Measurements from ENCODE around the gene CLDN5. TPM values are rescaled to one million over a fixed set of nuclear protein-coding genes. Genes with fewer than 3 reads are reported as not detected.
A peak's percentile ranks its signal among the peaks of the same experiment; 100 is the strongest.

CLDN5 gene
- total RNA-seq, 1 donor from 2014 or later, result not detected

DNA sequence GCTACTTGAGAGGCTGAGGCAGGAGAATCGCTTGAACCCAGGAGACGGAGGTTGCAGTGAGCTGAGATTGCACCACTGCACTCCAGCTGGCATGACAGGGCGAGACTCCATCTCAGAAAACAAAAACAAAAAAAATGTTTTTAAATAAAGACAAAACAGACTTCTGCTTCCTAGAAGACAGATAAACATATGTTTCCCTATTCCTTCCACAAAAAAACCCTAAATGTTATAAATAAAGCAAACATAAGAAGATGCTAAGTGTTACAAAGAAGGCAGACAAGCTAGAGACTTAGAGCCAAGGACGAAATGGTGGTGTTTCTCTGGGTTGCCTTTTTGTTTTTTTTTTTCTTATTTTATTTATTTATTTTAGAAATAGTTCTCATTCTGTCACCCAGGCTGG is 5.6 kb upstream of the CLDN5 start:
- H3K27ac Mint-ChIP-seq (ENCODE audit: unreplicated experiment), result no peak overlapping the region
- no peak for DNase-seq (ENCODE audit: low spot score)
- H3K9me3 Mint-ChIP-seq (ENCODE audit: low read depth), result no peaks in the 10 kb centered on the region
- TF ChIP-seq, protein P1, sequence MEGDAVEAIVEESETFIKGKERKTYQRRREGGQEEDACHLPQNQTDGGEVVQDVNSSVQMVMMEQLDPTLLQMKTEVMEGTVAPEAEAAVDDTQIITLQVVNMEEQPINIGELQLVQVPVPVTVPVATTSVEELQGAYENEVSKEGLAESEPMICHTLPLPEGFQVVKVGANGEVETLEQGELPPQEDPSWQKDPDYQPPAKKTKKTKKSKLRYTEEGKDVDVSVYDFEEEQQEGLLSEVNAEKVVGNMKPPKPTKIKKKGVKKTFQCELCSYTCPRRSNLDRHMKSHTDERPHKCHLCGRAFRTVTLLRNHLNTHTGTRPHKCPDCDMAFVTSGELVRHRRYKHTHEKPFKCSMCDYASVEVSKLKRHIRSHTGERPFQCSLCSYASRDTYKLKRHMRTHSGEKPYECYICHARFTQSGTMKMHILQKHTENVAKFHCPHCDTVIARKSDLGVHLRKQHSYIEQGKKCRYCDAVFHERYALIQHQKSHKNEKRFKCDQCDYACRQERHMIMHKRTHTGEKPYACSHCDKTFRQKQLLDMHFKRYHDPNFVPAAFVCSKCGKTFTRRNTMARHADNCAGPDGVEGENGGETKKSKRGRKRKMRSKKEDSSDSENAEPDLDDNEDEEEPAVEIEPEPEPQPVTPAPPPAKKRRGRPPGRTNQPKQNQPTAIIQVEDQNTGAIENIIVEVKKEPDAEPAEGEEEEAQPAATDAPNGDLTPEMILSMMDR (IDR thresholded peaks at IDR 0.05), result no peak
- no peaks in the 10 kb centered on the region for H3K36me3 Mint-ChIP-seq (ENCODE audit: low read depth)
- peaks cover 23% of the 10 kb centered on the region for H3K27me3 Mint-ChIP-seq (ENCODE audit: low read depth)
- no peak overlapping the region for H3K4me3 Mint-ChIP-seq (ENCODE audit: unreplicated experiment)
- peaks cover 3% of the 10 kb centered on the region for H3K4me1 Mint-ChIP-seq (ENCODE audit: low read depth)

DNA sequence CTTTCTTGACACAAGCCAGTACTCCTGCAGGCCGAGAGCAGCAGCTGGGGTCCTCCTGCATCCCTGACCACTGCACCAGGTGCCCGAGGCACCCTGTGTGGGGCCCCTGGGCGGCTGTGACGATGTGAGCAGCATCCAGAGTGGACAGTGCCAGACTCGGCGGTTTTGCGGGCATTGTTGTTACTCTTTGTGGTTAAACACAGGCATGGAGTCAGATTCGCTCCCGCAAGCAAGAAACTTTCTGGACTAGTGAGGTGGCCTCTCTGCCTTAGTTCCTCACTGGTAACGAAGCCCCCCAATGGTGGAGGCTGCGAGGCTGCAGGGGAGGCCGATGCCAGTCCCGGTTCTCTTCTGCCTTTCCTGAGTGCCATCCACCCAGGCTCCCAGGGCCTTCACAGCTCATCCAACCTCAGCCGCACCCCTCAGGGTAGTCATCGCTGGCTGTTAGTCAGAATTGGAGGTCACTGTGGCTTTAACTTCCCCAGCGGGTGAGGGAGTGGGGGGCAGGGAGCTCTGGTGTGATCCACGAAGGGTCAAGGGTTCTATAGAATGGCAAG is 3.7 kb upstream of the CLDN5 start:
- TF ChIP-seq, protein P1 (IDR thresholded peaks at IDR 0.05), result no peak
- Mint-ChIP-seq H3K27ac (ENCODE audit: unreplicated experiment) (no peak overlapping the region), H3K36me3 (ENCODE audit: low read depth) (no peaks in the 10 kb centered on the region), H3K27me3 (ENCODE audit: low read depth) (peaks cover 26% of the 10 kb centered on the region), H3K4me1 (ENCODE audit: low read depth) (peaks cover 10% of the 10 kb centered on the region), H3K4me3 (ENCODE audit: unreplicated experiment) (no peak overlapping the region), H3K9me3 (ENCODE audit: low read depth) (no peaks in the 10 kb centered on the region)
- DNase-seq (ENCODE audit: low spot score), result peak; percentile 53

DNA sequence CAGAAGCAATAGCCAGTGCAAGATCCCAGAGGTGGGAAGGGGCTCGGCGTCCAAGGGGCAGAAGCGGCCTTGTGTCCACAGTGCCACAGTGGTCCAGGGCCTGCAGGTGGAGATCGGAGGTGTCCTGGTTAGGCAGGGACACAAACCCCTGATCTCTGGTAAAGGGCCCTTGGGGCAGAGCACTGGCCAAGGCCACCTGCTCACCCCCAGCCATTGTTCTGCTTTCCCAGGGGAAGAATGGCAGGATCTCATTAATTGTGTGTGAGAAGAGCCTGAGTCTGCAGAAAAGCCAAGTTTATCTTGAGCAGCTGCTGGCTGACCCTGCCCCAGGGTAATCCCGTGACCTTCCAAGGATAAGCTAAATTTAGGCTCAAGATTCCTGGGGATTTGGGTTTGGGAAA is 3.1 kb upstream of the CLDN5 start:
- H3K36me3 Mint-ChIP-seq (ENCODE audit: low read depth), result no peaks in the 10 kb centered on the region
- H3K9me3 Mint-ChIP-seq (ENCODE audit: low read depth), result no peaks in the 10 kb centered on the region
- no peak overlapping the region for H3K4me3 Mint-ChIP-seq (ENCODE audit: unreplicated experiment)
- peaks cover 26% of the 10 kb centered on the region for H3K27me3 Mint-ChIP-seq (ENCODE audit: low read depth)
- peak; percentile 71 for DNase-seq (ENCODE audit: low spot score)
- TF ChIP-seq, protein P1 (IDR thresholded peaks at IDR 0.05), result no peak
- peaks cover 13% of the 10 kb centered on the region for H3K4me1 Mint-ChIP-seq (ENCODE audit: low read depth)
- H3K27ac Mint-ChIP-seq (ENCODE audit: unreplicated experiment), result no peak overlapping the region

DNA sequence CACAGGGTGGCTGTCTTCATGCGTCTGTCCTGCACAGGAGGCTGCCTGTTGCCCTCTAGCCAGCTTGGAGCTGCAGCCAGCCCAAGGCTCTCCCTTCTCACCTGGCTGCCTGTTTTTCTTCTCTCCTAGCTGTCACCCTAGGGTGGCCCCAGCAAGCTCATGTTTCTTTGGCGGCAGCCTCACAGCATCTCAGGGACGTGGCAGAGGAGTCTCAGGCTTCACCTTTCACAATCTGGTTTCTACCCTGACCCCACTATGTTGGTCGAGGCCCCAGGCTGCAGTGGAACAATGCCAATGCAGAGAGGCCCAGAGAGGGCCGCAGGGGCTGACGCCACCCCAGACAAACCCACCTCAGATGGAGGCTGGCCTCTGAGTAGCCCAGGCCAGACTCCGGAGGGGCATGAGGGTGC is 2.5 kb upstream of the CLDN5 start:
- peak; percentile 56 for DNase-seq (ENCODE audit: low spot score)
- H3K27ac Mint-ChIP-seq (ENCODE audit: unreplicated experiment), result no peak overlapping the region
- H3K36me3 Mint-ChIP-seq (ENCODE audit: low read depth), result no peaks in the 10 kb centered on the region
- peaks cover 13% of the 10 kb centered on the region for H3K4me1 Mint-ChIP-seq (ENCODE audit: low read depth)
- TF ChIP-seq, protein P1 (IDR thresholded peaks at IDR 0.05), result no peak
- no peak overlapping the region for H3K4me3 Mint-ChIP-seq (ENCODE audit: unreplicated experiment)
- peaks cover 26% of the 10 kb centered on the region for H3K27me3 Mint-ChIP-seq (ENCODE audit: low read depth)
- no peaks in the 10 kb centered on the region for H3K9me3 Mint-ChIP-seq (ENCODE audit: low read depth)

DNA sequence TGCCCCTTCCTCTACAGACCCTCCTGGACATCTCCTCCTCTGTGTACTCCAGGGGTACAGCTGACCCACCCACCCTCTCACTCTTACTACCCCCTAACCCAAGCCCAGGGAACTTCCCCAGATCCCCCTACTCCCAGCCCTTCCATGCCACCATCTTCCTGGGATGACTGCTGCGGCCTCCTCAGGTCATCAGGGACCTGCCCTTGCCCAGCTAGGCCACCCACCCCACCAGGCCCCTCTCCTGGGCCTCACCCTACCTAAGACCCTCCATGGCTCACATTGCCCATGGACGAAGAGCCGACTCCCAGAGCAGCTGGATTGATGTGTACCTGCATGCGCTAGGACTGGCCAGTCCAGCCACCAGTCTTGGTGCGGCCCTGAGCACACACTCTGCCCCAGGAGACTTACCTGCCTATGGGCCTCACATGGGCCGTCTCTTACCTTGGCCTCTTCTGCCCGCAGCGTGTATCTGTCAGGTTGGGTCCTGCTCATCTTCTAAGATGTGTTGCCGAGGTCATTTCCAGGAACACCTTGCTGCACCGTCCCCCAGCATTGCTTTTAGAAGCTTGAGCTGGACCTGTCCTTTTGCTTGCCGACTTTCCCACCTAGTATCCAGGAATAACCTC is 2.0 kb upstream of the CLDN5 start:
- H3K9me3 Mint-ChIP-seq (ENCODE audit: low read depth), result no peaks in the 10 kb centered on the region
- peaks cover 13% of the 10 kb centered on the region for H3K4me1 Mint-ChIP-seq (ENCODE audit: low read depth)
- H3K27me3 Mint-ChIP-seq (ENCODE audit: low read depth), result peaks cover 25% of the 10 kb centered on the region
- no peak overlapping the region for H3K4me3 Mint-ChIP-seq (ENCODE audit: unreplicated experiment)
- no peak overlapping the region for H3K27ac Mint-ChIP-seq (ENCODE audit: unreplicated experiment)
- TF ChIP-seq, protein P1 (IDR thresholded peaks at IDR 0.05), result no peak
- DNase-seq (ENCODE audit: low spot score), result peak; percentile 68
- no peaks in the 10 kb centered on the region for H3K36me3 Mint-ChIP-seq (ENCODE audit: low read depth)

Data from chondrocyte (in vitro differentiated cells).